ENCODE measurements around the gene RPL35. TPM values are rescaled to one million over a fixed set of nuclear protein-coding genes. Genes with fewer than 3 reads are reported as not detected.

The RPL35 gene
- total and polyA plus RNA-seq, 2 of the 8 experiments (the other 6 are each of a cell fraction or from before 2014, with no cell fraction given): 1,831 to 2,448 TPM

GRCh38 chr9:124810663-124811355 is 50.9 kb downstream of the RPL35 start:
- Histone ChIP-seq H4K8ac (ENCODE audit: extremely low read depth, insufficient read depth, low read length) (peak overlapping the region; percentile 77; the same call in 1 of the 2 replicates), H2BK5ac (ENCODE audit: low read depth, low read length) (peak overlapping the region; percentile 93), H4K91ac (replicated peaks; ENCODE audit: insufficient read length, low read length) (peak overlapping the region; percentile 94), H2BK15ac (ENCODE audit: low read length) (peak overlapping the region; percentile 100; the same call in 1 of the 2 replicates), H3K27me3 (replicated peaks in 1 of 4; ENCODE audit: control insufficient read depth in 3 of 4, extremely low read depth in 1 of 4, insufficient read depth in 3 of 4, low read length in 3 of 4) (no peaks in the 10 kb centered on the region), H3K79me2 (ENCODE audit: control insufficient read depth in 1 of 2, insufficient read depth in 2 of 2, low read length in 2 of 2) (no peaks in the 10 kb centered on the region), H2AFZ (ENCODE audit: low read length) (no peak overlapping the region; the same call in 1 of the 2 replicates), H4K5ac (ENCODE audit: insufficient read length, low read depth, low read length) (peak overlapping the region; percentile 50), H3K4ac (replicated peaks; ENCODE audit: insufficient read length, low read depth, low read length) (peak overlapping the region; percentile 74), H2BK20ac (ENCODE audit: low read length) (peak overlapping the region; percentile 99; the same call in 1 of the 2 replicates), H3K23me2 (ENCODE audit: low read depth, low read length) (peaks cover 2% of the 10 kb centered on the region; the same call in 1 of the 2 replicates), H2BK12ac (ENCODE audit: low read depth, low read length) (peak overlapping the region; percentile 97), H4K20me1 (replicated peaks in 1 of 2; ENCODE audit: control insufficient read depth in 1 of 2, insufficient read depth in 2 of 2, low read length in 2 of 2) (no peaks in the 10 kb centered on the region), H3K27ac (ENCODE audit: low read depth, low read length) (peak overlapping the region; percentile 70), H3K4me3 (ENCODE audit: extremely low read depth in 1 of 4, insufficient read depth in 2 of 4, low read depth in 3 of 4, low read length in 4 of 4) (peak overlapping the region in 1 of 4 experiments; percentile 21; a peak in 2 of 8 replicates), H3K14ac (ENCODE audit: insufficient read length) (no peak overlapping the region), H2BK120ac (replicated peaks; ENCODE audit: low read depth, low read length) (peak overlapping the region; percentile 96), H3K9me3 (ENCODE audit: insufficient read depth in 2 of 2, low read depth in 1 of 2, low read length in 1 of 2) (no peaks in the 10 kb centered on the region), H3K23ac (ENCODE audit: insufficient read length) (no peak overlapping the region), H3K9ac (replicated peaks in 1 of 4; ENCODE audit: extremely low read depth in 1 of 4, low read depth in 3 of 4, low read length in 3 of 4) (peak overlapping the region in 2 of 4 experiments; percentile 29 to 38; a peak in 3 of 7 replicates), H3K4me2 (ENCODE audit: insufficient read depth in 1 of 2, low read depth in 2 of 2, low read length in 2 of 2) (peak overlapping the region; percentile 31 to 55; a peak in 3 of 4 replicates), H3K4me1 (replicated peaks in 1 of 4; ENCODE audit: control insufficient read depth in 3 of 4, insufficient read depth in 4 of 4, low read length in 3 of 4) (peaks cover 10 to 25% (median 16%) of the 10 kb centered on the region in 4 experiments), H3K79me1 (ENCODE audit: low read depth, low read length) (no peaks in the 10 kb centered on the region), H3K18ac (ENCODE audit: extremely low read depth, low read length) (peak overlapping the region; percentile 97), H3K36me3 (ENCODE audit: control insufficient read depth in 2 of 4, insufficient read depth in 4 of 4, low read length in 3 of 4) (no peaks in the 10 kb centered on the region), H2AK5ac (ENCODE audit: low read depth, low read length) (peak overlapping the region; percentile 99), H3K56ac (replicated peaks; ENCODE audit: insufficient read length, low read depth, low read length) (peak overlapping the region; percentile 49)
- POLR2A ChIA-PET (ENCODE audit: partially characterized antibody): interaction anchor here (1.0 to 5.9 kb wide), 6 partner anchors 10 to 51 kb away, joined by 3 to 23 read pairs (median 4); partner anchors contain the start of genes ARPC5L and RPL35
- DNase-seq (ENCODE audit: low read depth in 1 of 2, low spot score in 2 of 2) (peak; percentile 76 to 84), FAIRE-seq (peak; percentile 42)
- WGBS, 2 experiments (ENCODE audit: extremely low coverage in 1 of 2, insufficient coverage in 1 of 2, insufficient read length in 1 of 2, insufficient replicate concordance in 2 of 2, low coverage in 1 of 2, low lambda C conversion rate in 2 of 2, missing lambda C conversion rate in 1 of 2): 44% methylated on average over 5 of the region's 12 CpGs; no CpG with 5 or more reads in 1 of the 2 experiments
- CTCF ChIA-PET (ENCODE audit: partially characterized antibody): interaction anchor here (0.7 to 65.2 kb wide), 10 partner anchors 8 to 193 kb away, joined by 3 to 1529 read pairs (median 7); partner anchors contain the start of genes ARPC5L, NR6A1, OLFML2A and RPL35
- TF ChIP-seq PHF8 (conservative IDR thresholded peaks at IDR 0.05; ENCODE audit: low read depth, low read length) (no peak), NRF1 (IDR thresholded peaks at IDR 0.05; ENCODE audit: low read depth, low read length) (no peak), GABPA (IDR thresholded peaks at IDR 0.05; ENCODE audit: borderline replicate concordance, insufficient read depth, low read length) (peak; percentile 42; the same call in 1 of the 2 replicates), TCF12 (IDR thresholded peaks at IDR 0.05; ENCODE audit: low read depth, low read length) (no peak), TBP (IDR thresholded peaks at IDR 0.05; ENCODE audit: low read depth, low read length) (0 out of 2 replicates have a peak, but pooled peaks have one; percentile 29), HDAC6 (IDR thresholded peaks at IDR 0.05; ENCODE audit: low read depth, low read length) (no peak), GTF2F1 (IDR thresholded peaks at IDR 0.05; ENCODE audit: borderline replicate concordance, low read depth, low read length) (no peak), RNF2 (IDR thresholded peaks at IDR 0.05; ENCODE audit: borderline replicate concordance, low read depth, low read length, missing control alignments, poor library complexity, severe bottlenecking) (no peak), SP1 (IDR thresholded peaks at IDR 0.05; ENCODE audit: low read depth, low read length) (peak; percentile 37; the same call in 1 of the 2 replicates)
- TF ChIP-seq, protein P1, sequence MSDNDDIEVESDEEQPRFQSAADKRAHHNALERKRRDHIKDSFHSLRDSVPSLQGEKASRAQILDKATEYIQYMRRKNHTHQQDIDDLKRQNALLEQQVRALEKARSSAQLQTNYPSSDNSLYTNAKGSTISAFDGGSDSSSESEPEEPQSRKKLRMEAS (IDR thresholded peaks at IDR 0.05): no peak
